Osteocyte (in vitro differentiated cells): Measurements from ENCODE around the gene ESPN. TPM values are rescaled to one million over a fixed set of nuclear protein-coding genes. Genes with fewer than 3 reads are reported as not detected.
"Not testable (repeated sequence)": the region's sequence is repeated elsewhere in the genome, so short reads cannot be mapped to it uniquely, and the experiment has no call there.

Source experiments
- DNase-seq: peaks from one replicate; pipeline ENCODE4 v3.0.0; 2021; ENCODE audit warnings: mixed read lengths; ENCODE audit not compliant: unreplicated experiment; ENCODE audit errors: extremely low spot score
- H3K27ac Mint-ChIP-seq: one replicate; pipeline ENCODE4 v1.8.0; 2021; ENCODE audit warnings: mild to moderate bottlenecking, mixed read lengths; ENCODE audit not compliant: unreplicated experiment
- H3K27me3 Mint-ChIP-seq: one replicate; pipeline ENCODE4 v1.8.0; 2021; ENCODE audit warnings: mixed read lengths; ENCODE audit not compliant: unreplicated experiment
- H3K36me3 Mint-ChIP-seq: one replicate; pipeline ENCODE4 v1.8.0; 2021; ENCODE audit warnings: mixed read lengths; ENCODE audit not compliant: unreplicated experiment
- H3K4me1 Mint-ChIP-seq: one replicate; pipeline ENCODE4 v1.8.0; 2021; ENCODE audit warnings: mixed read lengths; ENCODE audit not compliant: unreplicated experiment
- H3K4me3 Mint-ChIP-seq: one replicate; pipeline ENCODE4 v1.8.0; 2021; ENCODE audit warnings: mild to moderate bottlenecking, moderate library complexity, mixed read lengths; ENCODE audit not compliant: unreplicated experiment
- H3K9me3 Mint-ChIP-seq: one replicate; pipeline ENCODE4 v1.8.0; 2021; ENCODE audit warnings: mixed read lengths; ENCODE audit not compliant: unreplicated experiment
- CTCF ChIP-seq: fragments of 200-600 bp; sonication (generic); IDR thresholded peaks from 2 replicates; pipeline ENCODE4 v1.5.0; 2021; ENCODE audit warnings: antibody characterized with exemption, mild to moderate bottlenecking, moderate library complexity
- total RNA-seq: library from RNA; stranded (reverse); gene quantifications from 2 replicates; pipeline ENCODE4 v1.2.1, GENCODE V29; 2021

ESPN gene
- total RNA-seq, 1 donor from 2014 or later, result not detected

- Mint-ChIP-seq H3K27ac (no peak overlapping the region), H3K36me3 (no peaks in the 10 kb centered on the region), H3K9me3 (no peaks in the 10 kb centered on the region), H3K4me3 (no peak overlapping the region), H3K4me1 (peaks cover 12% of the 10 kb centered on the region), H3K27me3 (peaks cover 33% of the 10 kb centered on the region)
- TF ChIP-seq CTCF, result no peak
- DNase-seq, result no peak
Observed at GRCh38 chr1:6427441-6428390, 3.1 kb downstream of the ESPN start.

- not testable (repeated sequence) for H3K27ac Mint-ChIP-seq, H3K4me3 Mint-ChIP-seq
Observed at GRCh38 chr1:6428453-6428852, 3.9 kb downstream of the ESPN start.

GRCh38 chr1:6429660-6430411 is 5.3 kb downstream of the ESPN start:
- not testable (repeated sequence) for H3K4me3 Mint-ChIP-seq, H3K36me3 Mint-ChIP-seq, DNase-seq, H3K9me3 Mint-ChIP-seq, H3K27ac Mint-ChIP-seq, H3K4me1 Mint-ChIP-seq
- H3K27me3 Mint-ChIP-seq, result peaks cover 19% of the 10 kb centered on the region

More at GRCh38 chr1:6428453-6428852, 3.9 kb downstream of the ESPN start:
- not testable (repeated sequence) for H3K36me3 Mint-ChIP-seq, DNase-seq, H3K9me3 Mint-ChIP-seq
- Mint-ChIP-seq H3K4me1 (peaks cover 10% of the 10 kb centered on the region), H3K27me3 (peaks cover 27% of the 10 kb centered on the region)

GRCh38 chr1:6431645-6432579 is 7.3 kb downstream of the ESPN start:
- not testable (repeated sequence) for DNase-seq, H3K9me3 Mint-ChIP-seq, H3K4me1 Mint-ChIP-seq, H3K4me3 Mint-ChIP-seq, H3K27ac Mint-ChIP-seq, H3K36me3 Mint-ChIP-seq
- H3K27me3 Mint-ChIP-seq, result peaks cover 17% of the 10 kb centered on the region

GRCh38 chr1:6434186-6434585 is 9.6 kb downstream of the ESPN start:
- TF ChIP-seq CTCF, result no peak
- H3K4me3 Mint-ChIP-seq, result no peak overlapping the region
- no peaks in the 10 kb centered on the region for H3K36me3 Mint-ChIP-seq
- H3K27me3 Mint-ChIP-seq, result peaks cover 18% of the 10 kb centered on the region
- H3K27ac Mint-ChIP-seq, result no peak overlapping the region
- H3K4me1 Mint-ChIP-seq, result peaks cover 16% of the 10 kb centered on the region
- H3K9me3 Mint-ChIP-seq, result no peaks in the 10 kb centered on the region
- no peak for DNase-seq

GRCh38 chr1:6435129-6435528 is 10.6 kb downstream of the ESPN start:
- Mint-ChIP-seq H3K4me1 (peaks cover 18% of the 10 kb centered on the region), H3K27ac (no peak overlapping the region), H3K36me3 (no peaks in the 10 kb centered on the region), H3K4me3 (no peak overlapping the region), H3K27me3 (peaks cover 16% of the 10 kb centered on the region), H3K9me3 (no peaks in the 10 kb centered on the region)
- TF ChIP-seq CTCF, result no peak
- DNase-seq, result no peak
